ENCODE measurements around the gene OMP. TPM values are rescaled to one million over a fixed set of nuclear protein-coding genes. Genes with fewer than 3 reads are reported as not detected.

OMP gene
- total and polyA plus RNA-seq, 2 of the 4 experiments (the other 2 are of a cell fraction) = 0.27 TPM; not detected in 1

DNA sequence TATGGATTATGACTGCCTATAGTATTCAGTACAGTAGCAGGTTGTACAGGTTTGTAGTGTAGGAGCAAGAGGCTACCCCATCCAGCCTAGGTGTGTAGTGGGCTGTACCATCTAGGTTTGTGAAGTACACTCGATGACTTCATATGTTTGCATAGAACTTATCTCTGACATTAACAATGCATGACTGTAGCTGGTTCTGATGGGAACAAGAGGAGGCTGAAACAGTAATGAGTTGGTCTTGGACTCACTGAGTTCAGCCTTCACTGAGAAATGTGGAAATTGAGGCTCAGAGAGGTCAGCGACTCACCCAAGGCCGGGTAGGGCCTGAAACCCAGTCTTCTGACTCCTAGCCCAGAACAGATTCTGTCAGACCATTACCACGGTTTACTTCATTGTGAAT, 38.4 kb downstream of the OMP start:
- H3K4me3 ChIP-seq (ENCODE audit: insufficient read depth, low read depth, low read length) = no peak overlapping the region
- H2BK20ac ChIP-seq (ENCODE audit: low read depth, low read length) = no peak overlapping the region
- no peak overlapping the region for H4K91ac ChIP-seq (ENCODE audit: insufficient read depth, low read depth, low read length)
- no peak overlapping the region for H3K18ac ChIP-seq (ENCODE audit: low read depth, low read length)
- intact Hi-C loops (cut with micrococcal nuclease) = no loop called here
- no peaks in the 10 kb centered on the region for H3K9me1 ChIP-seq (ENCODE audit: insufficient read depth, low read length)
- no peak overlapping the region for H3K27ac ChIP-seq (ENCODE audit: insufficient read depth, low read length)
- TF ChIP-seq, protein P1, sequence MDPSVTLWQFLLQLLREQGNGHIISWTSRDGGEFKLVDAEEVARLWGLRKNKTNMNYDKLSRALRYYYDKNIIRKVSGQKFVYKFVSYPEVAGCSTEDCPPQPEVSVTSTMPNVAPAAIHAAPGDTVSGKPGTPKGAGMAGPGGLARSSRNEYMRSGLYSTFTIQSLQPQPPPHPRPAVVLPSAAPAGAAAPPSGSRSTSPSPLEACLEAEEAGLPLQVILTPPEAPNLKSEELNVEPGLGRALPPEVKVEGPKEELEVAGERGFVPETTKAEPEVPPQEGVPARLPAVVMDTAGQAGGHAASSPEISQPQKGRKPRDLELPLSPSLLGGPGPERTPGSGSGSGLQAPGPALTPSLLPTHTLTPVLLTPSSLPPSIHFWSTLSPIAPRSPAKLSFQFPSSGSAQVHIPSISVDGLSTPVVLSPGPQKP (IDR thresholded peaks at IDR 0.05; ENCODE audit: borderline replicate concordance, low read depth, low read length) = no peak
- peak; percentile 49; the same call in 1 of the 2 replicates for TF ChIP-seq CEBPB (IDR thresholded peaks at IDR 0.05; ENCODE audit: low read depth, low read length)
- DNase-seq = peak; percentile 91
- no peaks in the 10 kb centered on the region for H3K9me3 ChIP-seq (ENCODE audit: control insufficient read depth, insufficient read depth, low read length)
- peaks cover 18% of the 10 kb centered on the region for H3K27me3 ChIP-seq (ENCODE audit: control insufficient read depth, insufficient read depth, low read length)
- no peak overlapping the region for H2BK5ac ChIP-seq (ENCODE audit: low read depth, low read length, poor library complexity, severe bottlenecking)
- no TSS peak for BruUV-seq (replicated peaks)
- H3K36me3 ChIP-seq (ENCODE audit: control insufficient read depth, insufficient read depth, low read length) = no peaks in the 10 kb centered on the region
- H2BK15ac ChIP-seq (ENCODE audit: low read depth, low read length) = no peak overlapping the region
- no peak overlapping the region for H2AK9ac ChIP-seq (replicated peaks; ENCODE audit: low read depth, low read length, poor library complexity)
- H4K20me1 ChIP-seq (ENCODE audit: insufficient read depth, low read length) = no peaks in the 10 kb centered on the region
- H2AK5ac ChIP-seq (ENCODE audit: low read depth, low read length) = no peak overlapping the region
- no peak overlapping the region for H3K4me2 ChIP-seq (ENCODE audit: low read depth, low read length)
- no peak overlapping the region for H3K14ac ChIP-seq (replicated peaks; ENCODE audit: low read depth, low read length)
- H4K5ac ChIP-seq (ENCODE audit: low read depth, low read length) = no peak overlapping the region
- H3K4ac ChIP-seq (ENCODE audit: low read depth, low read length) = no peak overlapping the region
- in situ Hi-C loops (cut with MboI; ENCODE audit: low sequenced_read_pairs) = no loop called here
- CTCF ChIA-PET = interaction anchor here (1.0 kb wide), 1 partner anchor 47 kb away, joined by 3 read pairs; no protein-coding TSS in a partner anchor
- H3K23ac ChIP-seq (ENCODE audit: low read depth, low read length) = no peak overlapping the region
- no peak overlapping the region for H2BK120ac ChIP-seq (ENCODE audit: low read depth, low read length)
- H4K8ac ChIP-seq (ENCODE audit: low read depth in 2 of 2, low read length in 2 of 2) = no peak overlapping the region
- ATAC-seq (ENCODE audit: low read depth) = peak; percentile 65
- H3K79me1 ChIP-seq (ENCODE audit: low read depth in 1 of 2, low read length in 2 of 2) = no peaks in the 10 kb centered on the region
- WGBS, 2 experiments (ENCODE audit: extremely low coverage in 2 of 2, insufficient read length in 1 of 2) = no CpG with 5 or more reads among the region's 4 CpGs
- no peaks in the 10 kb centered on the region for H3K4me1 ChIP-seq (ENCODE audit: control insufficient read depth, insufficient read depth, low read length)
- H3K9ac ChIP-seq (ENCODE audit: low read depth, low read length) = no peak overlapping the region
- H3K56ac ChIP-seq (ENCODE audit: extremely low read depth, insufficient read depth, low read length) = no peak overlapping the region
- dilution Hi-C loops (cut with HindIII; ENCODE audit: low sequenced_read_pairs, unreplicated experiment) = no loop called here
- H2AFZ ChIP-seq (replicated peaks; ENCODE audit: low read length, poor library complexity) = no peak overlapping the region
- POLR2A ChIA-PET (ENCODE audit: unreplicated experiment) = no interaction called here

All from IMR-90 (cell line).